ENCODE measurements around the gene NYNRIN.

Gene NYNRIN

GRCh38 chr14:24427537-24428508 is 29.0 kb downstream of the NYNRIN start:
- ChIA-PET POLR2A (no interaction called here), CTCF (interaction anchor here (0.9 to 10.2 kb wide), 7 partner anchors 9 to 118 kb away, joined by 3 to 114 read pairs (median 4); partner anchors contain the start of genes ADCY4, CIDEB, LTB4R and LTB4R2)
- no peak for TF ChIP-seq CTCF (IDR thresholded peaks at IDR 0.05; ENCODE audit: control extremely low read depth, extremely low read depth, low read depth, missing control alignments)
- DNase-seq (ENCODE audit: extremely low spot score): no peak

GRCh38 chr14:24428628-24429394 is 30.0 kb downstream of the NYNRIN start:
- POLR2A ChIA-PET: interaction anchor here (1.2 to 2.5 kb wide), 2 partner anchors 13 to 216 kb away, joined by 5 to 12 read pairs; partner anchors contain the start of genes CHMP4A and SDR39U1
- DNase-seq (ENCODE audit: extremely low spot score): no peak
- no peak for TF ChIP-seq CTCF (IDR thresholded peaks at IDR 0.05; ENCODE audit: control extremely low read depth, extremely low read depth, low read depth, missing control alignments)
- CTCF ChIA-PET: interaction anchor here (1.4 to 10.2 kb wide), 7 partner anchors 8 to 119 kb away, joined by 3 to 114 read pairs (median 29); partner anchors contain the start of genes ADCY4, CIDEB, LTB4R and LTB4R2

- ChIA-PET POLR2A (interaction anchor here (0.6 to 2.5 kb wide), 7 partner anchors 12 to 216 kb away, joined by 3 to 12 read pairs (median 4); partner anchors contain the start of genes CHMP4A, SDR39U1 and TINF2), CTCF (interaction anchor here (1.0 to 10.2 kb wide), 12 partner anchors 7 to 187 kb away, joined by 3 to 629 read pairs (median 24); partner anchors contain the start of genes ADCY4, CIDEB, LTB4R and LTB4R2)
- no peak for TF ChIP-seq CTCF (IDR thresholded peaks at IDR 0.05; ENCODE audit: control extremely low read depth, extremely low read depth, low read depth, missing control alignments)
- peak; percentile 97 for DNase-seq (ENCODE audit: extremely low spot score)
Observed at GRCh38 chr14:24429395-24430142, 30.8 kb downstream of the NYNRIN start, which contains the start of the genes CBLN3 and KHNYN. TSS of gene CBLN3 (minus strand) at chr14:24429668. CDS start at chr14:24429054, 614 bp downstream. TSS of gene KHNYN (plus strand) at chr14:24429954. CDS start at chr14:24430731, 777 bp downstream.

GRCh38 chr14:24430143-24430681 is 31.4 kb downstream of the NYNRIN start:
- ChIA-PET CTCF (interaction anchor here (1.0 to 10.2 kb wide), 18 partner anchors 8 to 187 kb away, joined by 3 to 629 read pairs (median 20); partner anchors contain the start of genes ADCY4, CIDEB, LTB4R and LTB4R2), POLR2A (interaction anchor here (0.6 to 2.5 kb wide), 7 partner anchors 11 to 217 kb away, joined by 3 to 12 read pairs (median 4); partner anchors contain the start of genes CHMP4A, SDR39U1 and TINF2)
- peak; percentile 84 for DNase-seq (ENCODE audit: extremely low spot score)
- no peak for TF ChIP-seq CTCF (IDR thresholded peaks at IDR 0.05; ENCODE audit: control extremely low read depth, extremely low read depth, low read depth, missing control alignments)

- TF ChIP-seq CTCF (IDR thresholded peaks at IDR 0.05; ENCODE audit: control extremely low read depth, extremely low read depth, low read depth, missing control alignments): no peak
- CTCF ChIA-PET: interaction anchor here (0.6 to 10.2 kb wide), 51 partner anchors 8 to 842 kb away, joined by 3 to 629 read pairs (median 5); partner anchors contain the start of genes ADCY4, CIDEB, DHRS1 and LTB4R
- POLR2A ChIA-PET: interaction anchor here (0.6 to 2.5 kb wide), 10 partner anchors 11 to 189 kb away, joined by 3 to 12 read pairs (median 6); partner anchors contain the start of genes SDR39U1 and TINF2
- DNase-seq (ENCODE audit: extremely low spot score): peak; percentile 77
Observed at GRCh38 chr14:24430682-24431568, 32.1 kb downstream of the NYNRIN start.

All from GM10248 (cell line).